ENCODE measurements around the gene PTTG1IP2.

Gene PTTG1IP2

DNA sequence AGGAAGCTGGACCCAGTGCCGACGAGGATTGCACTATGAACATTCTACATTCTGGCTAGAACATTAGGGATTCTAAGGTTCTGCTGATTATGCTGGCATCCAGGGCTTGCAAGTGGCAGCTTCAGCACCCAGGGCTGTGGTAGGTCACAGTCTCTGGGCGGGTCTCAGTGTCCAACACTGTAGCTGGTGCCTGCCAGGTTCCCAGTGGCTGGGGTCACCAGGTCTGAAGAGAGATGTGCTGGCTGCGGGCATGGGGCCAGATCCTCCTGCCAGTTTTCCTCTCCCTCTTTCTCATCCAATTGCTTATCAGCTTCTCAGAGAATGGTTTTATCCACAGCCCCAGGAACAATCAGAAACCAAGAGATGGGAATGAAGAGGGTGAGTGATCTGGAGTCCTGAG is at the start of gene PTTG1IP2:
TSS of gene PTTG1IP2 (plus strand) at position 86 of the 400 bp plus-strand sequence. CDS start at position 234, 148 bp downstream.
- no peaks in the 10 kb centered on the region for H3K27me3 ChIP-seq (replicated peaks; ENCODE audit: control insufficient read depth, insufficient read depth, low read length)
- no peak within 1 kb of the TSS for H3K4me3 ChIP-seq (replicated peaks; ENCODE audit: low read depth, low read length)
- TF ChIP-seq, protein P1, sequence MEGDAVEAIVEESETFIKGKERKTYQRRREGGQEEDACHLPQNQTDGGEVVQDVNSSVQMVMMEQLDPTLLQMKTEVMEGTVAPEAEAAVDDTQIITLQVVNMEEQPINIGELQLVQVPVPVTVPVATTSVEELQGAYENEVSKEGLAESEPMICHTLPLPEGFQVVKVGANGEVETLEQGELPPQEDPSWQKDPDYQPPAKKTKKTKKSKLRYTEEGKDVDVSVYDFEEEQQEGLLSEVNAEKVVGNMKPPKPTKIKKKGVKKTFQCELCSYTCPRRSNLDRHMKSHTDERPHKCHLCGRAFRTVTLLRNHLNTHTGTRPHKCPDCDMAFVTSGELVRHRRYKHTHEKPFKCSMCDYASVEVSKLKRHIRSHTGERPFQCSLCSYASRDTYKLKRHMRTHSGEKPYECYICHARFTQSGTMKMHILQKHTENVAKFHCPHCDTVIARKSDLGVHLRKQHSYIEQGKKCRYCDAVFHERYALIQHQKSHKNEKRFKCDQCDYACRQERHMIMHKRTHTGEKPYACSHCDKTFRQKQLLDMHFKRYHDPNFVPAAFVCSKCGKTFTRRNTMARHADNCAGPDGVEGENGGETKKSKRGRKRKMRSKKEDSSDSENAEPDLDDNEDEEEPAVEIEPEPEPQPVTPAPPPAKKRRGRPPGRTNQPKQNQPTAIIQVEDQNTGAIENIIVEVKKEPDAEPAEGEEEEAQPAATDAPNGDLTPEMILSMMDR (IDR thresholded peaks at IDR 0.05; ENCODE audit: insufficient read depth, low read length, poor library complexity, severe bottlenecking): no peak
- no peaks in the 10 kb centered on the region for H3K36me3 ChIP-seq (ENCODE audit: control insufficient read depth, insufficient read depth, low read length)
- DNase-seq (ENCODE audit: extremely low read depth, insufficient read length): no peak

DNA sequence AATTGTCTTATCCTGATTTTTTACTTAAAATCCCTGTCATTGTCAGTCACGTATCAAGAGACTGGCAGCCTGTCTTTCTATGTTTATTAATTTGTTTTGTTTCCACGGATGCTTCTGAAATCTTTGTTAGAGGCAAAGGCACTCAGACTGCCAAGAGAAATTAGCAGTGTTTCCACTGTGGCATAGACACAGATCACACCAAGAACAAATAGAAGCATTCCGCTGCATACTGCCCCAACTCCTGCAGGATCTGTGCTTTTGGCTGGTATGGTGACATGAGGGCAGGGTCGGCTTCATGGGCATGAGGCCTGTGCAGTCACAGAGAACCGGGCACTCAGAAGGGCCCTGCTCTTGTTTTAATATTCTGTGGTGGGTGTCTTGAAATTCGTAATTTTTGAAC is 47.8 kb upstream of the PTTG1IP2 start:
- Histone ChIP-seq H3K4me3 (replicated peaks; ENCODE audit: low read depth, low read length) (no peak overlapping the region), H3K27me3 (replicated peaks; ENCODE audit: control insufficient read depth, insufficient read depth, low read length) (no peaks in the 10 kb centered on the region), H3K36me3 (ENCODE audit: control insufficient read depth, insufficient read depth, low read length) (no peaks in the 10 kb centered on the region)
- TF ChIP-seq, protein P1 (IDR thresholded peaks at IDR 0.05; ENCODE audit: insufficient read depth, low read length, poor library complexity, severe bottlenecking): no peak
- DNase-seq (ENCODE audit: extremely low read depth, insufficient read length): no peak

DNA sequence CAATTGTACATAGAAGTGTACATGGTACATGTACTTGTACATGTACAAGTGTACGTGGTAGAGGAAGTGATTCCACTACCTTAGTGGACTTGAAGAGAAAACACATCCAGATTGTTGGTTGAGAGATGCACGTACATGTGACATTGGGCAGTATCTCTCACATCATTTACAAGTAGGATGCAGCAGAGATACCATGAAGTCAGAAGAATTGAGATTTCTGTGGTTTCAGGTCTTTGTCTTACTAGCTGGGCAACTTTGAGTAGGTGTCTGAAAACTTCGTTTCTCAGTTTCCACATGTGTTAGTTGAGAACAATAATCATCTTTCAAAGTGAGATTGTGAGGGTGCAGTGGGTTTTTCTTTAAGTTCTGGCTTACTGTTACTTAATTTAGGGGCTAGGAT is 44.7 kb upstream of the PTTG1IP2 start:
- H3K27me3 ChIP-seq (replicated peaks; ENCODE audit: control insufficient read depth, insufficient read depth, low read length): no peaks in the 10 kb centered on the region
- DNase-seq (ENCODE audit: extremely low read depth, insufficient read length): peak; percentile 37
- TF ChIP-seq, protein P1 (IDR thresholded peaks at IDR 0.05; ENCODE audit: insufficient read depth, low read length, poor library complexity, severe bottlenecking): no peak
- H3K4me3 ChIP-seq (replicated peaks; ENCODE audit: low read depth, low read length): no peak overlapping the region
- no peaks in the 10 kb centered on the region for H3K36me3 ChIP-seq (ENCODE audit: control insufficient read depth, insufficient read depth, low read length)

DNA sequence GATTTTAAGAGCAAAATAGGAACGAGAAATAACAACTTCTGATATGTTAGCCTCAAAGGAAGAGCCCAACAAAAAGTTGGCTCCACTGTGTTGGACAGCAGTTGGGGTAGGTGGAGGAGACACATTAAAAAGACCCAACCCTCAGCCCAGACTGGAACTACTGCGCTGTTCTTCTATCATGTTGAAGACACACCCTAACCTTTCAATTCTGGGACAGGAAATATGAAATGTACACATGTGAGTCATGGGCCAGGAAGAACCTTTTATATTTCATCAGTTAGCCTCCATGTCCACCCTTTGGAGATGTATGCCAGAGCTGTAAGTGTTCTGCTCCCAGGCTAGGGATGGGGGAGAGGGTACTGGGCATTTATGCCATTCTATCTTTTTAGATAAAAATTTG is 44.1 kb upstream of the PTTG1IP2 start:
- no peaks in the 10 kb centered on the region for H3K36me3 ChIP-seq (ENCODE audit: control insufficient read depth, insufficient read depth, low read length)
- H3K27me3 ChIP-seq (replicated peaks; ENCODE audit: control insufficient read depth, insufficient read depth, low read length): no peaks in the 10 kb centered on the region
- no peak for DNase-seq (ENCODE audit: extremely low read depth, insufficient read length)
- no peak overlapping the region for H3K4me3 ChIP-seq (replicated peaks; ENCODE audit: low read depth, low read length)
- TF ChIP-seq, protein P1 (IDR thresholded peaks at IDR 0.05; ENCODE audit: insufficient read depth, low read length, poor library complexity, severe bottlenecking): no peak

DNA sequence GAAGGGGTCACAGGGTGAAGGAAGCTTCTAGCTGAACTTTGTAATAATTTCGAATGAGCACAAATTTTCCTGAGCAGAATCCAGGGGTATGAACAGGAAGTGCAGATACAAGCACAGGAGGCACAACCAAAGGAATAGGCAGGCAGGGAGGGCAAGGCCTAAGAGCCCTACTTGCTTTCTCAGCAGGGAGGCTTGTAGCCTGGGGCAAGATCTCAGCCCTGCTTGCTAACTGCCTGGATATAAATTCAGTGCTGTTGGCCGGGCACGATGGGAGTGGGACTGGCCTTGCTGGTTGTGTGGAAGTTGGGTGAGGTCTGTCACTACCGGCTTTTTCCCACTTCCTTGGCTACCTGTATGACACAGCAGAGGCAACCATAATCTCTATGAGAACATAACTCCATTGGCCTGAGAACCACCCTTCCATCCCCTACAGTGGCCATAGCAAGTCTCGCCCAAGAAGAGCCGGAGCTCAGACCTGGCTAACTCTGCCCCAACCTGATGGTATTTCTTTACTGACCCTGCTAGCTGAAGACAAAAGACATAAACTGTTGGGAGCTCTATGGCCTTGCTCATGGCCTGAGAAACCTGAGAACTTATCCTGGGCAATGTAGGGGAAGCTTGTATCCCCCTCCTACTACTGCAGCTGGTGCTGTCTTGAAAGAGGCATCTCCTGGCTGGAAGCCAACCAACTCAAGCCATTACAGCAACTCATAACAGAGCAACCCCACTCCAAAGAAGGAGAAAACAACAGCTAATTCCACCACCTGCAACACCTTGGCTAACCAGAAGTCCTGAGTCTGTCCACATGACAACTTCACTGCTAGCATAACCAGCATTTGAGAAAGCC is 38.6 kb upstream of the PTTG1IP2 start:
- H3K4me3 ChIP-seq (replicated peaks; ENCODE audit: low read depth, low read length): no peak overlapping the region
- no peaks in the 10 kb centered on the region for H3K27me3 ChIP-seq (replicated peaks; ENCODE audit: control insufficient read depth, insufficient read depth, low read length)
- no peaks in the 10 kb centered on the region for H3K36me3 ChIP-seq (ENCODE audit: control insufficient read depth, insufficient read depth, low read length)
- no peak for DNase-seq (ENCODE audit: extremely low read depth, insufficient read length)
- TF ChIP-seq, protein P1 (IDR thresholded peaks at IDR 0.05; ENCODE audit: insufficient read depth, low read length, poor library complexity, severe bottlenecking): no peak

Data from GM06990 (cell line).